Stimulated activated CD4-positive, alpha-beta T cell treated with anti-CD3 and anti-CD28 coated beads, Interleukin-15, amount 100 ng/mL, for 1 hour (primary cell): ENCODE results near the gene BABAM2.
"Not testable (repeated sequence)": the region's sequence is repeated elsewhere in the genome, so short reads cannot be mapped to it uniquely, and the experiment has no call there.

Source experiments
- DNase-seq, 2 donors: peaks; one replicate each; pipeline ENCODE4 v3.0.0-alpha.2; 2020; ENCODE audit warnings: low read depth in 1 of 2, low spot score in 1 of 2

The BABAM2 gene

GRCh38 chr2:27875089-27875881 is 15.2 kb upstream of the BABAM2 start:
- no peak for DNase-seq

GRCh38 chr2:27878825-27879224 is 11.7 kb upstream of the BABAM2 start:
- no peak for DNase-seq

GRCh38 chr2:27881815-27882583 is 8.5 kb upstream of the BABAM2 start:
- not testable (repeated sequence) for DNase-seq

- DNase-seq, result not testable (repeated sequence)
Observed at GRCh38 chr2:27882584-27882922, 8.0 kb upstream of the BABAM2 start.

GRCh38 chr2:27884601-27885000 is 5.9 kb upstream of the BABAM2 start:
- no peak for DNase-seq

GRCh38 chr2:27885234-27885633 is 5.3 kb upstream of the BABAM2 start:
- DNase-seq, result no peak

- DNase-seq, result no peak
Observed at GRCh38 chr2:27885661-27886060, 4.9 kb upstream of the BABAM2 start.

- no peak for DNase-seq
Observed at GRCh38 chr2:27886322-27886721, 4.2 kb upstream of the BABAM2 start.

GRCh38 chr2:27887111-27887510 is 3.4 kb upstream of the BABAM2 start:
- no peak for DNase-seq

GRCh38 chr2:27887830-27888229 is 2.7 kb upstream of the BABAM2 start:
- DNase-seq, result no peak

GRCh38 chr2:27888790-27889189 is 1.7 kb upstream of the BABAM2 start:
- DNase-seq, result no peak

GRCh38 chr2:27889774-27890145 is 769 bp upstream of the BABAM2 start:
- no peak for DNase-seq

- peak; percentile 62 to 71 for DNase-seq
Observed at GRCh38 chr2:27890924-27891672, 569 bp downstream of the BABAM2 start.

GRCh38 chr2:27891673-27892105 is 1.2 kb downstream of the BABAM2 start:
- no peak for DNase-seq

GRCh38 chr2:27893006-27893405 is 2.5 kb downstream of the BABAM2 start:
- no peak for DNase-seq

GRCh38 chr2:27897717-27898116 is 7.2 kb downstream of the BABAM2 start:
- DNase-seq, result no peak

- peak in 1 of 2 donors; percentile 13 for DNase-seq
Observed at GRCh38 chr2:27901234-27901633, 10.7 kb downstream of the BABAM2 start.

GRCh38 chr2:27902098-27902497 is 11.6 kb downstream of the BABAM2 start:
- no peak for DNase-seq

- DNase-seq, result no peak
Observed at GRCh38 chr2:27903018-27903417, 12.5 kb downstream of the BABAM2 start.

- DNase-seq, result no peak
Observed at GRCh38 chr2:27903649-27904404, 13.3 kb downstream of the BABAM2 start.

GRCh38 chr2:27904405-27904665 is 13.8 kb downstream of the BABAM2 start:
- DNase-seq, result no peak
